GM23338 (cell line): Measurements from ENCODE around the gene SLC2A4RG. TPM values are rescaled to one million over a fixed set of nuclear protein-coding genes. Genes with fewer than 3 reads are reported as not detected.

Experiments used
- ATAC-seq: fragments of 200-7000 bp; cut with Tn5 transposase; 3 replicates; pipeline ENCODE4 v1.9.1; 2020
- DNase-seq: peaks from one replicate; pipeline ENCODE4 v3.0.0-alpha.2; 2015; ENCODE audit warnings: low spot score
- H2AFZ ChIP-seq: fragments of 200-600 bp; sonication (generic); 2 replicates; pipeline ENCODE4 v1.8.0; 2016; ENCODE audit warnings: antibody characterized with exemption, mild to moderate bottlenecking, moderate library complexity
- H3F3A ChIP-seq: fragments of 200-600 bp; sonication (generic); replicated peaks from 2 replicates; pipeline ENCODE4 v1.8.0; 2017; ENCODE audit warnings: antibody characterized with exemption, mixed run types, low read depth
- H3K27ac ChIP-seq: fragments of 200-600 bp; sonication (generic); 2 replicates; pipeline ENCODE4 v1.6.1; 2016; ENCODE audit warnings: low read depth
- H3K27me3 ChIP-seq: fragments of 200-600 bp; sonication (generic); 2 replicates; pipeline ENCODE4 v1.8.0; 2016; ENCODE audit warnings: mild to moderate bottlenecking, mixed run types, moderate library complexity; ENCODE audit not compliant: insufficient read depth
- H3K36me3 ChIP-seq: fragments of 200-600 bp; sonication (generic); 2 replicates; pipeline ENCODE4 v1.8.0; 2016; ENCODE audit warnings: mild to moderate bottlenecking; ENCODE audit not compliant: insufficient read depth
- H3K4me1 ChIP-seq: fragments of 200-600 bp; sonication (generic); 2 replicates; pipeline ENCODE4 v1.8.0; 2016; ENCODE audit warnings: mild to moderate bottlenecking, moderate library complexity; ENCODE audit not compliant: insufficient read depth
- H3K4me2 ChIP-seq: fragments of 200-600 bp; sonication (generic); 2 replicates; pipeline ENCODE4 v1.7.1; 2017; ENCODE audit warnings: mixed run types
- H3K4me3 ChIP-seq: fragments of 200-600 bp; sonication (generic); 2 replicates; pipeline ENCODE4 v1.6.1; 2016; ENCODE audit warnings: mixed run types
- H3K79me2 ChIP-seq: fragments of 200-600 bp; sonication (generic); replicated peaks from 2 replicates; pipeline ENCODE4 v1.8.0; 2017; ENCODE audit warnings: mild to moderate bottlenecking; ENCODE audit not compliant: insufficient read depth
- H3K9me2 ChIP-seq: fragments of 200-600 bp; sonication (generic); 2 replicates; pipeline ENCODE4 v1.8.0; 2017; ENCODE audit not compliant: insufficient read depth
- H4K20me1 ChIP-seq: fragments of 200-600 bp; sonication (generic); replicated peaks from 2 replicates; pipeline ENCODE4 v1.8.0; 2017; ENCODE audit warnings: mild to moderate bottlenecking; ENCODE audit not compliant: insufficient read depth
- H3K27ac Mint-ChIP-seq: 2 replicates; pipeline ENCODE4 v1.8.0; 2020; ENCODE audit warnings: inconsistent platforms, mild to moderate bottlenecking, moderate library complexity, mixed read lengths
- H3K27me3 Mint-ChIP-seq: 3 replicates; pipeline ENCODE4 v1.8.0; 2022; ENCODE audit warnings: low read depth, mild to moderate bottlenecking, moderate library complexity, mixed read lengths, inconsistent platforms; ENCODE audit not compliant: insufficient read depth, poor library complexity
- H3K36me3 Mint-ChIP-seq: 3 replicates; pipeline ENCODE4 v1.8.0; 2021; ENCODE audit warnings: low read depth, mild to moderate bottlenecking, inconsistent platforms, moderate library complexity, mixed read lengths
- H3K4me1 Mint-ChIP-seq: 3 replicates; pipeline ENCODE4 v1.8.0; 2020; ENCODE audit warnings: mild to moderate bottlenecking, inconsistent platforms, mixed read lengths
- H3K4me3 Mint-ChIP-seq: 3 replicates; pipeline ENCODE4 v1.8.0; 2021; ENCODE audit warnings: moderate library complexity, mild to moderate bottlenecking, inconsistent platforms, mixed read lengths
- H3K9me3 Mint-ChIP-seq: 3 replicates; pipeline ENCODE4 v1.8.0; 2020; ENCODE audit warnings: moderate library complexity, mild to moderate bottlenecking, inconsistent platforms, mixed read lengths
- CTCF ChIP-seq, 2 experiments: fragments of 200-600 bp in 1 of 2; sonication (generic) in 1 of 2; conservative IDR thresholded peaks; 2 replicates each; pipeline versions ENCODE4 v1.5.1 to v1.6.1; 2016 to 2017; ENCODE audit warnings: antibody characterized with exemption in 2 of 2, low read depth in 2 of 2, mild to moderate bottlenecking in 2 of 2, moderate library complexity in 1 of 2
- ETS1 ChIP-seq: IDR thresholded peaks from 2 replicates; pipeline ENCODE4 v1.6.1; 2016; ENCODE audit warnings: antibody characterized with exemption
- JUNB ChIP-seq: IDR thresholded peaks from one replicate; pipeline ENCODE4 v1.6.1; 2016; ENCODE audit warnings: antibody characterized with exemption; ENCODE audit not compliant: unreplicated experiment
- POLR2AphosphoS5 ChIP-seq: IDR thresholded peaks from 2 replicates; pipeline ENCODE4 v1.6.1; 2016; ENCODE audit warnings: antibody characterized with exemption, low read depth
- REST ChIP-seq: IDR thresholded peaks from one replicate; pipeline ENCODE4 v1.6.1; 2018; ENCODE audit warnings: antibody characterized with exemption; ENCODE audit not compliant: unreplicated experiment
- STAT1 ChIP-seq: IDR thresholded peaks from one replicate; pipeline ENCODE4 v1.6.1; 2016; ENCODE audit warnings: antibody characterized with exemption; ENCODE audit not compliant: unreplicated experiment
- ZNF462 ChIP-seq: fragments of 250-450 bp; sonication (Bioruptor Pico); IDR thresholded peaks from 2 replicates; pipeline ENCODE4 v1.5.0; 2020; ENCODE audit warnings: mild to moderate bottlenecking, moderate library complexity
- polyA plus RNA-seq: library from polyadenylated mRNA; unstranded; fragments of >200 nt; fragmentation: Nextera tagmentation; extraction: Ambion mirVana; gene quantifications from 2 replicates; pipeline ENCODE4 v1.2.1, GENCODE V29; 2016
- total RNA-seq: library from RNA; depleted of rRNA; stranded (reverse); fragments of >200 nt; shearing (Covaris generic); gene quantifications from 2 replicates; pipeline ENCODE4 v1.2.3, GENCODE V29; 2014

Gene SLC2A4RG
- total and polyA plus RNA-seq, 2 experiments from 2014 or later, result 22.8 to 42.0 TPM

- no peaks in the 10 kb centered on the region for H3K36me3 ChIP-seq
- peak overlapping the region; percentile 86 for H3K4me2 ChIP-seq
- H3K27ac Mint-ChIP-seq, result no peak overlapping the region
- no peaks in the 10 kb centered on the region for H4K20me1 ChIP-seq
- no peaks in the 10 kb centered on the region for H3K9me2 ChIP-seq
- peak; percentile 73 for DNase-seq
- H3K79me2 ChIP-seq, result no peaks in the 10 kb centered on the region
- H2AFZ ChIP-seq, result peak overlapping the region; percentile 76; the same call in 1 of the 2 replicates
- peaks cover 6% of the 10 kb centered on the region for H3K27me3 ChIP-seq
- H3K27me3 Mint-ChIP-seq, result peaks cover 11% of the 10 kb centered on the region
- peak overlapping the region; percentile 50; the same call in 1 of the 2 replicates for H3K27ac ChIP-seq
- peaks cover 8% of the 10 kb centered on the region for H3K36me3 Mint-ChIP-seq
- H3K4me1 ChIP-seq, result peaks cover 7% of the 10 kb centered on the region; the same call in 1 of the 2 replicates
- peak overlapping the region; percentile 71 for H3K4me3 ChIP-seq
- H3K4me3 Mint-ChIP-seq, result peak overlapping the region; percentile 68; the same call in 2 of the 3 replicates
- peaks cover 14% of the 10 kb centered on the region; the same call in 1 of the 2 replicates for H3F3A ChIP-seq
- no peak for TF ChIP-seq REST
- TF ChIP-seq POLR2AphosphoS5, result peak; percentile 68
- TF ChIP-seq ZNF462 (CRISPR knock-in tag), result no peak
- no peak; a peak in 1 of 4 replicates for TF ChIP-seq CTCF (conservative IDR thresholded peaks at IDR 0.05; ENCODE audit: low read depth in 2 of 2)
- TF ChIP-seq ETS1, result no peak
- no peak for TF ChIP-seq JUNB
- no peak for TF ChIP-seq STAT1
- H3K4me1 Mint-ChIP-seq, result no peaks in the 10 kb centered on the region; the same call in 2 of the 3 replicates
- peak; percentile 43 for ATAC-seq
- no peaks in the 10 kb centered on the region; the same call in 2 of the 3 replicates for H3K9me3 Mint-ChIP-seq
These were observed 1.2 kb downstream of the SLC2A4RG start for GRCh38 chr20:63740627-63741353.
